ENCODE data around the gene DVL1.

The DVL1 gene

DNA sequence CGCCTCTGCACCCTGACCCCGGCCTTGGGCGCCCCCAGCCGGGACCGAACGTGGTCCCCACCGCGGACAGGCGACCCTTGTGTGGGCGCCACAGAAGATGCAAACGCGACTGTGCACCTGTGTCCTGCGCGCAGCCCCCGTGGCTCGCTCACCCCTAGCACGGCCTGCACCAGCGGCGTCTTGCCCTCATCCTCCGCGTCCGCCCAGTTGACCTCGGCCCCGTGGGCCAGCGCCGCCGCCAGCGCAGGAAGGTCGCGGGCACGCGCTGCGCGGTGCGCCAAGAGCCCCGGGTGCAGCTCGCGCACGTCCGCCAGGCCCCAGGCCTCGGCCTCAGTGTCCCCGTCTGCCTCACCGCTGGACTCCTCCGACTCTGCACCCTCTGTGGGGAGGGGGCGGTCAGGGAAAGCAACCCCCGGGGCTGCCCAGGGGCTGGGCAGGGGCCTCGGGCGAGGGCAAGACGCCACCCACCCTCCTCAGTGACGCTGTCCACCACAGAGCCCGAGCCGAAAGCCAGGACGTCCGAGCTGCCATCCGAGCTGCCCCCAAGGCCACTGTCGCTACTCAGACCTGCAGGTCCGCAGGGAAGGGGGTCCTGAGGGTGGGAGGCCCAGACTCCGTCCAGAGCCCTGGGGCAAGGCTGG is 54.8 kb downstream of the DVL1 start:
- DNase-seq = no peak

DNA sequence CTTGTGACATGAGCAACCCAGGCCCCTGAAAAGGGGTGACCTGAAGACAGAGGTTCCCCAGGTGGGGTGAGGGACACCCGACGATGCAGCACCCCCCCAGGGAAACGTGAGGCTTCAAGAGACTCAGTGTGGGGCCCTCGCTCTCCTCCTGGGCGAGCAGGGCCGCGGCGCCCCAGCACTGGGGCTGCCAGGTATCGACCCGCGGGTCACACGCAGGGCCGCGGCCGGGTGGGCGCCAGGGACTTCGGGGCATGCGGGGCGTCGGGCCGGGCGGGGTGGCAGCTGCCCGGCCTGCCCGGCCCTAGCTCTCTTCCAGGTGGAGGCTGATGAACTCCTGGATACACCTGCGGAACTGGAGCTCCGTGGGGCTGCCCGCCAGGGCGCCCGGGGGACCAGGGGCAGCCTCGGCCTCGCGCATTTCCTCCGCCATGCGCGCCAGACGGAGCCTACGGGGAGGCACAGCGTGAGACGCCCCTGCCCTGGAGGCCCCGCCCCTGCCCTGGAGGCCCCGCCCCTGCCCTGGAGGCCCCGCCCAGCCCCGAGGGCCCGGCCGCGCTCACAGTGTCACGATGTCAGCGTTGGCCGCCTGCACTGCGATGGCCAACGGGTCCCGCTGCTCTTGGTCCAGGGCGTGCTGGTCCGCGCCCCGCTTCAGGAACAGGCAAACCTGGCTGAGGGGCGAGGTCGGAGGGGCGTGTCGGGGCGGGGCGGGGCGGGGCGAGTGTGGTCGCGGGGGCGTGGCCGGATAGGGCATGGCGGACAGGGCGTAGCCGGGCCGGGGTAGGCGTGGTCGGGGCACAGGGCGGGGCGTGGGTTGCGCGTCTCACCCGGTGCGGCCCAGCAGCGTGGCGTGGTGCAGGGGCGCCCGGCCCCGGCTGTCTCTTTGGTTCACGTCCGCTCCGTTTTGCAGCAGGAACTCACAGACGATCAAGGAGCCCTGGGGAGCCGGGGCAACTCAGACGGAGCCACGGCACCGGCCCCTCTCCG is 55.7 kb downstream of the DVL1 start:
- DNase-seq = no peak

DNA sequence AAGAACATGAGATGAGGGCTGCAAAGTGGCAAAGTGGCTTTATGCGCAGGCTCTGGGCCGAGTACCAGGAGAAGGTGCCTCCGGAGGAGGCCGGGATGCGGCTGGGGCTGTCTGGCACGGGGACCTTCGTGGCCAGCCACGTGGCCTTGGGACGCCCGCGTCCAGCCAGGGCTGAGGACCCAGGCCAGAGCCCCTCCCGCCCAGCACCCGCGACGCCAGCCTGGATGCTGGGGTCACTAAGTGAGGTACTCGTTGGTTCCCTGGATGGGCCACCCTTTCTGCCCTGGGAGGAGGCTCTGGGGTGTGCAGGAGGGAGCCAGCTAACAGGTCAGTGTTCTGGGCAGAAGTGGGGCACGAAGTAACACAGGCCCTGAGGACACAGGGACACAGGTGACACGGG is 56.4 kb downstream of the DVL1 start:
- no peak for DNase-seq

DNA sequence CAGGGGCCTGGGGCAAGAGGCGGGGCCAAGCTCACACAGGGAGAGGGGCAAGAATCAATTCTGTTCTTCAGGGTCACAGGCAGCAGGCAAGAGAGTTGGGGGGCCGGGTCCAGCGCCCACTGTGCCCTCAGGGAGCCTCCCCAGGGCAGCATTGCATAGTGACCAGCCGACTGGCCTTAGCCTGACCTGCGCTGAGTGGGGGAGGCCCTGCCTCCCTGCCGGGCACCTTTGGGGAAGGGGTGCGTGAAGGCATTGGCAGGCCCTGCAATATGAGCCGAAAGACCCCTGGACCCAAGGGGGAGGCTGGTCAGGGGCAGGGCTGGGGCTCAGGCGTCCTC is 56.8 kb downstream of the DVL1 start:
- DNase-seq = no peak

DNA sequence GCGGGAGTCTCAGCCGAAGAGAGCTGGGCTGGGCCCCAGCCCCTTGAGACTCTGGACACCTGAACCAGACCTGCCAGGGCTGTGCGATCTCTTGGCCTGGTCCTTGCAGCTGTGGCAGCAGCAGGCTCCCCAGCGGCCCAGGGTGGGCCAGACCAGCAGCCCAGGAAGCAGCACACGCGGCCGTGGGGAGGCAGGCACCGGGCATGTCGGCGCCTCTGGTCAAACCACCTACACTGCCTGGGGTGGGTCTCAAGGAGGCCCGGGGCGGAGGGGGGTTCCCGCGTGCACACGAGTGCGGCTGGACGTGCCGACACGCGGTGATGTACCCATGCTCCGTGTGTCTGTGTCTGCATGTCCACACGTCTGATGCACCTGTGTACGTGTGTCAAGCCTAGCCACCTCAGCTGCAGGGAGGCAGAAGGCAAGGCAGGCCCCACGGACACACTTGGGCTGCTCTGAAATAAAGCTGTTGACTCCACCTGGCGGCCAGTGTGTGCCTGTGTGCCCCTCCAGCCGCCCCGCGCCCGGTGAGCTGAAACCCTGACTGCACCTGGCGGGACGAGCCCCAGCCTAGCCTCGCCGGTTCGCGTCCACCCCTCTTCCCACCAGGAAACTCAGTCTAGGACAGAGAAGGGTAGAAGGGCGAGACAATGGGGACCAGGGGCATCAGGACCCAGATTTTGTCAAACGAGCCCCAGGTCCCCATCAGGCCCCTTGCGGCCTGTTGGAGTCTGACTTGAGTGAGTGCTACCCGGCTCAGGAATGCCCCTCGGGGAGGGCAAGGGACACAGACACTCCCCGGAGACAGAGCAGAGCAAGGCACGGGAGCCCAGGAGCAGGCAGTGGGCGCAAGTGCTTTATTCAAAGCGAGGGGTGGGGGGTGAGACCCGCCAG is 57.4 kb downstream of the DVL1 start:
- DNase-seq = peak; percentile 61

DNA sequence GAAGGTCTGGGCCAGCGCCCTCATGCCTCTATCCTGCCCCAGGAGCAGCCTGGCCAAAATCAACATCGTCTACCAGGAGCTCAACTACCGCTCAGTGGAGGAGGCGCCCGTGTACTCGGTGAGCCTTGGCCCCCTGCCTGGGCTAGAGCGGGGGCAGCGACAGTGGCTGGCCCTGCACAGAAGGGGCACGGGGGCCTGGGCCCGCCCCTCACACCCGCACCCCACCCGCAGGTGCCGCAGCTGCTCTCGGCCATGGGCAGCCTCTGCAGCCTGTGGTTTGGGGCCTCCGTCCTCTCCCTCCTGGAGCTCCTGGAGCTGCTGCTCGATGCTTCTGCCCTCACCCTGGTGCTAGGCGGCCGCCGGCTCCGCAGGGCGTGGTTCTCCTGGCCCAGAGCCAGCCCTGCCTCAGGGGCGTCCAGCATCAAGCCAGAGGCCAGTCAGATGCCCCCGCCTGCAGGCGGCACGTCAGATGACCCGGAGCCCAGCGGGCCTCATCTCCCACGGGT is 58.1 kb downstream of the DVL1 start:
- no peak for DNase-seq

DNA sequence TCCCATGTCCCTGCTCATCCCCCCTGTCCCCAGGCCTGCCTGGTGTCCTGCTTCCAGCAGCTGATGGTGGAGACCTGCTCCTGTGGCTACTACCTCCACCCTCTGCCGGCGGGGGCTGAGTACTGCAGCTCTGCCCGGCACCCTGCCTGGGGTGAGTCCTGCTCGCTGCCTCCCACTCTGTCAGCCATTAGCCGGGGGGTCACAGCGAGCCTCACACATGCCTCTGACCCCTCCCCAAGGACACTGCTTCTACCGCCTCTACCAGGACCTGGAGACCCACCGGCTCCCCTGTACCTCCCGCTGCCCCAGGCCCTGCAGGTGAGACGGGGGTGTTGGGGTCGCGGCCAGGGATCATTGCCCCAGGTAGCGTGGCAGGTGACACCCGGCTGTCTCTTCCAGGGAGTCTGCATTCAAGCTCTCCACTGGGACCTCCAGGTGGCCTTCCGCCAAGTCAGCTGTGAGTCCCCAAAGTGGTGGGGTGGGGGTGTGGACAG is 58.9 kb downstream of the DVL1 start:
- peak; percentile 52 for DNase-seq

DNA sequence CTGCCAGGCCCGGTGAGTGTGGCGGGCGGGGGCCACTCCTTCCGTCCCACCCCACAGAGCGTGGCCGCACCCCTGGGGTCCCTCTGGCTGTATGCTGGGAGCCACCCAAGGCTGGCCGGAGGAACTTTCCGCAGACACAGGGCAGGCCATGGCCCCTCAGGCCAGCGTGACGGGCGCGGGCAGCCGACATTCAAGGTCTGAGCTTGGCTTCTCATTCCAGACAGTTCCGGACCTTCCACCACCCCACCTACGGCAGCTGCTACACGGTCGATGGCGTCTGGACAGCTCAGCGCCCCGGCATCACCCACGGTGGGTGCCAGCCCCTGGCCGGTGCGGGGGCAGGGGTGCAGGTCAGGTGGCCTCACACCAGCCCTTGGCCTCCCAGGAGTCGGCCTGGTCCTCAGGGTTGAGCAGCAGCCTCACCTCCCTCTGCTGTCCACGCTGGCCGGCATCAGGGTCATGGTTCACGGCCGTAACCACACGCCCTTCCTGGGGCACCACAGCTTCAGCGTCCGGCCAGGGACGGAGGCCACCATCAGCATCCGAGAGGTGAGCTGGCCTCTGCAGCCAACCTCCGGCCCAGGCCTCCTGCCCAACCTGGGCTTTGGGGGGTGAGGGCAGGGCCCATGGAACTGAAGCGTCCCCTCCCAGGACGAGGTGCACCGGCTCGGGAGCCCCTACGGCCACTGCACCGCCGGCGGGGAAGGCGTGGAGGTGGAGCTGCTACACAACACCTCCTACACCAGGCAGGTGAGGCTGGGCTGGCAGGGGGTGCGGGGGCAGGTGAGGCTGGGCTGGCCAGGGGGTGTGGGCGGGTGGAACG is 61.7 kb downstream of the DVL1 start:
- DNase-seq = no peak

DNA sequence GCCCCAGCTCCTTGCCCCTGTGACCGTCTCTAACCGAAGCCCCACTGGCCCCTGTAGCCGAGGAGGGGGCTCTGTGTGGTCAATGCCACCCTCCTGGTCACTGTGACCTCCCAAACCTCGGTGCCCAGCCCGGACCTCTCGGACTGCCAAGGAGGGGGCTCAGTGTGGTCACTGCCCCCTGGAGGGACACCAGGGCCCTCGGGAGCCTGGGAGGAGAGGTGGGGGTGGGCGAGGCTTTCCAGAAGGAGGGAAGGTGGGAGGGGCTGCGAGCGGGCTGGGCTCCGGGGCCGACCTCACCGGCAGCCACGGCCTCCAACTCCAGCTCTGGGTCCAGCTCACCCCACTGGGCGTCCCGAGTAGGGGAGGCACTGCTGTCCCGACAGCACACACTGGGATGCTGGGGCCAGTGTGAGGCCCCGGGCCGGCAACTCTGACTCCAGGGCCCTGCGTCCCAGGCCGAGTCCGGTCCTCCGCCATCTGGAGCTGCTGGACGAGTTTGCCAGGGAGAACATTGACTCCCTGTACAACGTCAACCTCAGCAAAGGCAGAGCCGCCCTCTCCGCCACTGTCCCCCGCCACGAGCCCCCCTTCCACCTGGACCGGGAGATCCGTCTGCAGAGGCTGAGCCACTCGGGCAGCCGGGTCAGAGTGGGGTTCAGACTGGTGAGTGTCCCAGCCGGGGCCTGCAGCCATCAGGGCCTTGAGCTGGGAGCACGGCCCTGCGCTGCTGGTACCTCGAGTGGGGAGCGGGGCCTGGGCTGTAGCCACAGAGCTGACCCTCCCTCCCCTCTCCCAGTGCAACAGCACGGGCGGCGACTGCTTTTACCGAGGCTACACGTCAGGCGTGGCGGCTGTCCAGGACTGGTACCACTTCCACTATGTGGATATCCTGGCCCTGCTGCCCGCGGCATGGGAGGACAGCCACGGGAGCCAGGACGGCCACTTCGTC is 62.6 kb downstream of the DVL1 start:
- DNase-seq = no peak

DNA sequence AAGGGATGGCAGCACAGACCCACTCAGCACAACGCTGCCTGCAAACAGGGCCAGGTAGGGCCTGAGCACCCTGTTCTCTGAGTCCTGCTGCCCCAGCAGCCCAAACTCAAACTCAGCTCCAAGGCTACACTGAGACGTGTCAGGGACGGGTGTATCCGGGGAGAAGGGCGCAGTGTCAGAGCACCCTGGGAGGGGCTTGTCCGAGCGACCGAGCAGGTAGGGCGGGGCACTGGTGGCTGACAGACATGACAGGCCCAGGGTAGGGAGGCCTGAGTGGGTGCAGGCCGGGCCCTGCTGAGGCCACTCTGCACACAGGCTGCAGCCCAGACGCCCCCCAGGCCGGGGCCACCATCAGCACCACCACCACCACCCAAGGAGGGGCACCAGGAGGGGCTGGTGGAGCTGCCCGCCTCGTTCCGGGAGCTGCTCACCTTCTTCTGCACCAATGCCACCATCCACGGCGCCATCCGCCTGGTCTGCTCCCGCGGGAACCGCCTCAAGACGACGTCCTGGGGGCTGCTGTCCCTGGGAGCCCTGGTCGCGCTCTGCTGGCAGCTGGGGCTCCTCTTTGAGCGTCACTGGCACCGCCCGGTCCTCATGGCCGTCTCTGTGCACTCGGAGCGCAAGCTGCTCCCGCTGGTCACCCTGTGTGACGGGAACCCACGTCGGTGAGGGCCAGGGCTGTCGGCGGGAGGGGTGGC is 63.5 kb downstream of the DVL1 start:
- no peak for DNase-seq

Data from stimulated activated naive CD4-positive, alpha-beta T cell treated with Interleukin-2 at 50 U/mL for 16 hours (primary cell).